HG03045 (cell line): ENCODE data around the gene CEACAM18.

Experiments
- ATAC-seq: cut with Tn5 transposase; IDR thresholded peaks from one replicate; pipeline ENCODE4 v1.9.1; 2021; ENCODE audit warnings: mild to moderate bottlenecking, moderate library complexity; ENCODE audit not compliant: unreplicated experiment

CEACAM18 gene

DNA sequence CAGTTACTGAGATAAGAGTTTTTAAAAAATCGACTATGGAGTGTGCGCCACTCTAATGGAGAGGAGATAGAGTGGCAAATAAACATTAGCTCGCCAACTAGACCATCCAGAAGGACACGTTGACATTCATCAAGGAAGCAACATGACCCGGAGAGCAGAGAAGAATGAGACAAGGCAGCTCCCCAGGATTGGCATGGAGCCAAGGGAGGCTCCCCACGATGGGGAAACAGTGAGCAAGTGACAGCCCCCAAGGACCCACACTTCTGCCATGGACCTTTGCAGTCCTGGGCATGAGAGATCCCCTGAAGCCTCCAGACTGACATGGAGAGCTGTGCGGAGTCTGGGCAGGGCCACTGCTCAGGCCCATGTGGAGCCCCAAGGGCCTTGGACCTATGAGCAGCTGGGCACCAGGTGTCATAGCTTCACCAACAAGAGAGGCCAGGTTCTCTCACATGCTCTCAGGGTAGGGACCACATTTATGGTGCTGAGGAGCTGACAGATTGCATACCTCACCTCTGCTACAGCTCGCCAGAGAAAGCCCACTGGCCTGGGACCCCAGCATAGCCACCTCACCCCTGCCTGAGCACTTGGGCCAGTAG lies 46.4 kb downstream of the CEACAM18 start:
- no peak for ATAC-seq

- no peak for ATAC-seq
Measured at GRCh38 chr19:51525651-51526050, 47.3 kb downstream of the CEACAM18 start.

DNA sequence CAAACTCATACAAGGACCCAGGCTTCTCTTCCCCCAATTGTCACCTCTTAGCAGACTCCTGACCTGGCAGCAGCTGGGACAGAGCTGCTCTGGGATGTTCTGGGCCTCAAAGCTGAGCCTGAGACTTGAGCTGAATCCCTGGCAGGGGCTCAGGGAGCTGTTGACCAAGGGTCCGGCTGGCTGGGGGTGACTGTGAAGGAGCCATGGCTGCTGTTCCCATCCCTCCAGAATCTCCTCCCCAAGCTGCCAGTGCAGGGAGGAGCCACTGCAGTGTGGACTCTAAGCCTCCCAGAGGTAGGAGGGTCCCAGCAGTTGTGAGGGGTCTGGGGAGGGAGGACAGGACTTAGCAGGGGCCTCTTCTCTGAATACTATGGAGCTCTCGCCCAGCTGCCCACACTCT lies 51.0 kb downstream of the CEACAM18 start:
- no peak for ATAC-seq

DNA sequence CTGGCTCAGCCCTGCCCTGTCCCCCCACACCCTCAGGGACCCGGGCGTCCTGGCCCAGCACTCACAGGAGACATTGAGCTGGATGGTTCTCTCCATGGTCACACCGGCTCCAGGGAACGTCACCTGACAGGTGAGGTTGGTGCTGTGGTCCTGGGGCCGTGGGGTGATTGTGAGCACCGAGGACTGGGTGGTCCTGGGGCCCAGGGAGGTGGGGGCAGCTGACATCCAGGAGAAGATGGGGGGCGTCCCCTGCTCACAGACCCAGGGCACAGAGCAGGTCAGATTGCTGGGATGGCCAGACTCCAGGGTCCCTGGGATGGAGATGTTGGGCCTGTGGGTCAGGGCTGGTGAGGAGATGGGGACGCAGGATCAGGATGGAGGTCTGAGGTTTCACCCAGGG lies 52.3 kb downstream of the CEACAM18 start:
- no peak for ATAC-seq

DNA sequence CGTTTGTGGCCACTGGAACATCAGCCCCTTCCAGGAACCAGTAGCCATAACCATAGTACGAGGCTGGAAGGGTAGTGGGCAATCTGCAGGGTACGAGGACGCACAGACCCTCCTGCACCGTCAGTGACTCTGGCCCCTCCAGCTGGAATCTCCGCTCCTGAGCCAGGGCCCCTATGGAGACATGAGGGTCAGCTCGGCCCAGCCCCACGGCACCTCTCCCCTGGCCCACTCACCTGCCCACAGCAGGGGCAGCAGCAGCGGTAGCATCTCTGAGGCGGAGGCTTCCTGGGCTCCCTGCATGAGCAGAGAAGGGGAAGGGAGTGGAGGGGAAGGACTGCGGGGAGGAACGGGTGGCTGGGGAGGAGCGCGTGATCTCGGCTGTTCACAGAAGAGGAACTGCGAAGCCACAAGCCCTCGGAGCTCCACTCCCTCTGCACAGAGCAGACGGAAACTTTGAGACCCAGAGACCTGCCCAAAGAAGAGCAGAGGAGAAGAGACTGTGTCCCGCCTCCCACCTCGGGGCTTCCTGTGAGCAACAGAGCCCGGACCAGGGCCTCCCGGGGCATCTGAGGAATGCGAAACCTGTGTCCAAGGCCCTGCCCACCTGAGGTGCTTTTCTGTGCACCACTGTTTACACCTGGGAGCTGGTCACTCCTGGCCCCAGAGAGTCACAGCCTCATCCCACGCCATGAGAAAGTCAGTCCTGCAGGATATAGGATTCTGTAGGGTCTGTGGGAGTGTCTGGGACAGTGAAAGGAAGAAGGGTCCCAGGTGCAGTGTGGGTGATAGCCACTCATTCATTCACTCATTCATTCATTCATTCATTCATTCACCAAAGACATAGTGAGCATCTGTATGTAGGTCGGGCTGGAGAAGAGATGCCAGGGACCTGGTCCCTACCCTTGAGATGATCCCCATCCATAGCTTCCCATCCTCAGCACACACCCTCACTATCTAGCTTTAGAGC lies 53.3 kb downstream of the CEACAM18 start, which contains the start of gene SIGLEC6:
TSS of gene SIGLEC6 (minus strand) at position 322 of the 967 bp plus-strand sequence. CDS start at position 300, 22 bp downstream.
- no peak for ATAC-seq

GRCh38 chr19:51535535-51535934 lies 57.2 kb downstream of the CEACAM18 start:
- no peak for ATAC-seq

- no peak for ATAC-seq
Measured at GRCh38 chr19:51539821-51540366, 61.6 kb downstream of the CEACAM18 start.
